HEK293 (cell line): ENCODE measurements around the gene GALNS.

Source experiments
- PRDM1 ChIP-seq: fragments of 450-650 bp; formaldehyde crosslinking; IDR thresholded peaks from 2 replicates; pipeline ENCODE4; 2016; ENCODE audit warnings: missing biosample characterization, missing genetic modification characterization
- ZNF324 ChIP-seq: fragments of 450-650 bp; formaldehyde crosslinking; IDR thresholded peaks from 2 replicates; pipeline ENCODE4 v1.5.1; 2016; ENCODE audit warnings: missing biosample characterization, missing genetic modification characterization
- ZNF521 ChIP-seq: fragments of 450-650 bp; formaldehyde crosslinking; IDR thresholded peaks from 2 replicates; pipeline ENCODE4 v1.5.1; 2017; ENCODE audit warnings: missing biosample characterization, mild to moderate bottlenecking, missing genetic modification characterization
- TF ChIP-seq, protein P1 (sequence below): fragments of 450-650 bp; formaldehyde crosslinking; IDR thresholded peaks from 2 replicates; pipeline ENCODE4 v1.5.1; 2016; ENCODE audit warnings: missing biosample characterization, missing genetic modification characterization
- TF ChIP-seq, protein P2 (sequence below): fragments of 450-650 bp; formaldehyde crosslinking; optimal IDR thresholded peaks from 2 replicates; pipeline ENCODE3; 2016; ENCODE audit warnings: missing biosample characterization, mild to moderate bottlenecking, missing genetic modification characterization
- TF ChIP-seq, protein P3 (sequence below): fragments of 450-650 bp; formaldehyde crosslinking; IDR thresholded peaks from 2 replicates; pipeline ENCODE4 v1.5.1; 2016; ENCODE audit warnings: missing biosample characterization, missing genetic modification characterization

DNA sequence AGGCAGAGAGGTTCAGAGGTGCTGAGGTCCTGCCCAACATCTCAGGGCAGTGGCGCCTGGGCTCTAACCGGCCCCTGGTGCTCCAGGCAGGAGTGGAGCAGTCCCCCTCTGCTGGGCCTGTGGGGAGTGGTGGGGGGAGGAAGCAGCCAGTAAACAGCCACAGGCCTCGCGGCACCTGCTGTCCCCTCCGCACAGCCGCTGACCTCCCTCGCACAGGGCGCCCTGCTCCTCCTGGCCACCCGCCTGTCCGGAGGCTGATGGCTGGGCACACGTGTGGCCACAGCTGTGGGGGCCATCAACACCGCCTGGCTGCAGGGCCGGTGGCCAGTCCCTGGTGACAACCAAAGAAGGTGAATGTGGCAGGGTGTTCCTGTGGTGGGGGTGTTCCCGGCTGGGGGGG, 46.5 kb upstream of the GALNS start:
- TF ChIP-seq, protein P1, sequence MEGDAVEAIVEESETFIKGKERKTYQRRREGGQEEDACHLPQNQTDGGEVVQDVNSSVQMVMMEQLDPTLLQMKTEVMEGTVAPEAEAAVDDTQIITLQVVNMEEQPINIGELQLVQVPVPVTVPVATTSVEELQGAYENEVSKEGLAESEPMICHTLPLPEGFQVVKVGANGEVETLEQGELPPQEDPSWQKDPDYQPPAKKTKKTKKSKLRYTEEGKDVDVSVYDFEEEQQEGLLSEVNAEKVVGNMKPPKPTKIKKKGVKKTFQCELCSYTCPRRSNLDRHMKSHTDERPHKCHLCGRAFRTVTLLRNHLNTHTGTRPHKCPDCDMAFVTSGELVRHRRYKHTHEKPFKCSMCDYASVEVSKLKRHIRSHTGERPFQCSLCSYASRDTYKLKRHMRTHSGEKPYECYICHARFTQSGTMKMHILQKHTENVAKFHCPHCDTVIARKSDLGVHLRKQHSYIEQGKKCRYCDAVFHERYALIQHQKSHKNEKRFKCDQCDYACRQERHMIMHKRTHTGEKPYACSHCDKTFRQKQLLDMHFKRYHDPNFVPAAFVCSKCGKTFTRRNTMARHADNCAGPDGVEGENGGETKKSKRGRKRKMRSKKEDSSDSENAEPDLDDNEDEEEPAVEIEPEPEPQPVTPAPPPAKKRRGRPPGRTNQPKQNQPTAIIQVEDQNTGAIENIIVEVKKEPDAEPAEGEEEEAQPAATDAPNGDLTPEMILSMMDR (tag by site-specific recombination): no peak
- TF ChIP-seq, protein P2, sequence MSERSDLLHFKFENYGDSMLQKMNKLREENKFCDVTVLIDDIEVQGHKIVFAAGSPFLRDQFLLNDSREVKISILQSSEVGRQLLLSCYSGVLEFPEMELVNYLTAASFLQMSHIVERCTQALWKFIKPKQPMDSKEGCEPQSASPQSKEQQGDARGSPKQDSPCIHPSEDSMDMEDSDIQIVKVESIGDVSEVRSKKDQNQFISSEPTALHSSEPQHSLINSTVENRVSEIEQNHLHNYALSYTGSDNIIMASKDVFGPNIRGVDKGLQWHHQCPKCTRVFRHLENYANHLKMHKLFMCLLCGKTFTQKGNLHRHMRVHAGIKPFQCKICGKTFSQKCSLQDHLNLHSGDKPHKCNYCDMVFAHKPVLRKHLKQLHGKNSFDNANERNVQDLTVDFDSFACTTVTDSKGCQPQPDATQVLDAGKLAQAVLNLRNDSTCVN: no peak
- TF ChIP-seq ZNF521 (tag by site-specific recombination): no peak
- TF ChIP-seq PRDM1 (tag by site-specific recombination): no peak
- TF ChIP-seq, protein P3, sequence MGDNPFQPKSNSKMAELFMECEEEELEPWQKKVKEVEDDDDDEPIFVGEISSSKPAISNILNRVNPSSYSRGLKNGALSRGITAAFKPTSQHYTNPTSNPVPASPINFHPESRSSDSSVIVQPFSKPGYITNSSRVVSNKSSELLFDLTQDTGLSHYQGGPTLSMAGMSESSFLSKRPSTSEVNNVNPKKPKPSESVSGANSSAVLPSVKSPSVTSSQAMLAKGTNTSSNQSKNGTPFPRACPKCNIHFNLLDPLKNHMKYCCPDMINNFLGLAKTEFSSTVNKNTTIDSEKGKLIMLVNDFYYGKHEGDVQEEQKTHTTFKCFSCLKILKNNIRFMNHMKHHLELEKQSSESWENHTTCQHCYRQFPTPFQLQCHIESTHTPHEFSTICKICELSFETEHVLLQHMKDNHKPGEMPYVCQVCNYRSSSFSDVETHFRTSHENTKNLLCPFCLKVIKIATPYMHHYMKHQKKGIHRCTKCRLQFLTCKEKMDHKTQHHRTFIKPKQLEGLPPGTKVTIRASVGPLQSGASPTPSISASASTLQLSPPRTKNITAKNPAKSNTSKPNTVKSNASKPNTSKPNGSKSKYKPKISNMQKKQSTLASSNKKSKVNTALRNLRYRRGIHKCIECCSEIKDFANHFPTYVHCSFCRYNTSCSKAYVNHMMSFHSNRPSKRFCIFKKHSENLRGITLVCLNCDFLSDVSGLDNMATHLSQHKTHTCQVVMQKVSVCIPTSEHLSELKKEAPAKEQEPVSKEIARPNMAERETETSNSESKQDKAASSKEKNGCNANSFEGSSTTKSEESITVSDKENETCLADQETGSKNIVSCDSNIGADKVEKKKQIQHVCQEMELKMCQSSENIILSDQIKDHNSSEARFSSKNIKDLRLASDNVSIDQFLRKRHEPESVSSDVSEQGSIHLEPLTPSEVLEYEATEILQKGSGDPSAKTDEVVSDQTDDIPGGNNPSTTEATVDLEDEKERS (tag by site-specific recombination): no peak
- no peak for TF ChIP-seq ZNF324 (tag by site-specific recombination)
